Measurements from ENCODE around the gene PIGC. TPM values are rescaled to one million over a fixed set of nuclear protein-coding genes. Genes with fewer than 3 reads are reported as not detected.

The PIGC gene
- total RNA-seq, 4 donors from 2014 or later = 10.8 to 23.1 (median 18.1) TPM

DNA sequence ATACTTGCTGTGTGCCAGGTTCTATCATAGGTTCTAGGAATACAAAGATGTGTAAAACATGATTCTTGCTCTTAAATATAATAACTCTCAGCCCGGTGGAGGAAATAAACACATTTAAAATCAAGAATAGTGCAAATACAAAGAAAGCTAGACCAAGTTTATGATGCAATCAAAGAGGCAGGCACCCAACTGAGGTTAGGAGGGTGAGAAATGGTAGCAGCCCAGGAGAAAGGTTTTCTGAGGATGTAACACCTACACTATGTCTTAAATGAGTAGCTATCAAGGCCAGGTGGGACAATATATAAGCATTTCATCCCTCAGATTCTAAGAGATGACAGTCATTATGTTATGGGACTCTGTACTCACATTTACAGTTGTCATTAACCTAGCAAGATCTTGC is 9.7 kb upstream of the PIGC start:
- no peaks in the 10 kb centered on the region for H3K36me3 ChIP-seq
- no peaks in the 10 kb centered on the region for H3K9me3 ChIP-seq
- no peak overlapping the region for H3K27ac ChIP-seq
- TF ChIP-seq, protein P1, sequence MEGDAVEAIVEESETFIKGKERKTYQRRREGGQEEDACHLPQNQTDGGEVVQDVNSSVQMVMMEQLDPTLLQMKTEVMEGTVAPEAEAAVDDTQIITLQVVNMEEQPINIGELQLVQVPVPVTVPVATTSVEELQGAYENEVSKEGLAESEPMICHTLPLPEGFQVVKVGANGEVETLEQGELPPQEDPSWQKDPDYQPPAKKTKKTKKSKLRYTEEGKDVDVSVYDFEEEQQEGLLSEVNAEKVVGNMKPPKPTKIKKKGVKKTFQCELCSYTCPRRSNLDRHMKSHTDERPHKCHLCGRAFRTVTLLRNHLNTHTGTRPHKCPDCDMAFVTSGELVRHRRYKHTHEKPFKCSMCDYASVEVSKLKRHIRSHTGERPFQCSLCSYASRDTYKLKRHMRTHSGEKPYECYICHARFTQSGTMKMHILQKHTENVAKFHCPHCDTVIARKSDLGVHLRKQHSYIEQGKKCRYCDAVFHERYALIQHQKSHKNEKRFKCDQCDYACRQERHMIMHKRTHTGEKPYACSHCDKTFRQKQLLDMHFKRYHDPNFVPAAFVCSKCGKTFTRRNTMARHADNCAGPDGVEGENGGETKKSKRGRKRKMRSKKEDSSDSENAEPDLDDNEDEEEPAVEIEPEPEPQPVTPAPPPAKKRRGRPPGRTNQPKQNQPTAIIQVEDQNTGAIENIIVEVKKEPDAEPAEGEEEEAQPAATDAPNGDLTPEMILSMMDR (IDR thresholded peaks at IDR 0.05) = no peak
- TF ChIP-seq POLR2A (IDR thresholded peaks at IDR 0.05) = no peak
- no peaks in the 10 kb centered on the region for H3K27me3 ChIP-seq
- peaks cover 7 to 27% (median 11%) of the 10 kb centered on the region in 3 donors for H3K4me1 ChIP-seq
- DNase-seq = no peak
- H3K4me3 ChIP-seq = no peak overlapping the region
- 21 to 31% methylated on average over 1 of the region's 1 CpG for WGBS, 2 donors
- intact Hi-C loops (cut with DNase I) = loop anchor here (10.0 kb wide), 1 partner anchor 261 kb away; no protein-coding TSS in a partner anchor

DNA sequence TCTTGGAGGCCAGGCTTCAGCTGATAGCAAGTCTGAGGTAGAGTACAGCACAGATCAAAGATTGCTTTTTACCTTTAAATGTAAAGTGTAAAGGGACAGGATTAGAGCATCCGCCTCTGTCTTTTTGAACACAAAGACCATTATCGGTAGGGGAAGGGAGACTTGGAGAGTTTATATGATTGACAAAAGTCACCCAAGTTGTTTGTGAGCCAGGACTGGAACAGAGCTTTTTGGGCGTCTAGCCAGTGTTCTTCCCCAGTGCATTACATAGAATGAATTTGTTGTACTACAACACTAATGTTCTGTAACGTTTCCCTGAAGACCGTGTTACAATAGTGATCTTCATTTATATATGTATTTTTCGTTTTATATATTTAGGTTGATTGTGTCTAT is 9.3 kb upstream of the PIGC start:
- Histone ChIP-seq H3K36me3 (no peaks in the 10 kb centered on the region), H3K9me3 (no peaks in the 10 kb centered on the region), H3K4me3 (no peak overlapping the region), H3K4me1 (peaks cover 7 to 30% (median 11%) of the 10 kb centered on the region in 3 donors), H3K27me3 (no peaks in the 10 kb centered on the region), H3K27ac (no peak overlapping the region)
- intact Hi-C loops (cut with DNase I) = loop anchor here (10.0 kb wide), 1 partner anchor 262 kb away; no protein-coding TSS in a partner anchor
- no peak for DNase-seq
- TF ChIP-seq, protein P1 (IDR thresholded peaks at IDR 0.05) = no peak
- no peak for TF ChIP-seq POLR2A (IDR thresholded peaks at IDR 0.05)
- 58 to 72% methylated on average over 6 of the region's 6 CpGs for WGBS, 2 donors

DNA sequence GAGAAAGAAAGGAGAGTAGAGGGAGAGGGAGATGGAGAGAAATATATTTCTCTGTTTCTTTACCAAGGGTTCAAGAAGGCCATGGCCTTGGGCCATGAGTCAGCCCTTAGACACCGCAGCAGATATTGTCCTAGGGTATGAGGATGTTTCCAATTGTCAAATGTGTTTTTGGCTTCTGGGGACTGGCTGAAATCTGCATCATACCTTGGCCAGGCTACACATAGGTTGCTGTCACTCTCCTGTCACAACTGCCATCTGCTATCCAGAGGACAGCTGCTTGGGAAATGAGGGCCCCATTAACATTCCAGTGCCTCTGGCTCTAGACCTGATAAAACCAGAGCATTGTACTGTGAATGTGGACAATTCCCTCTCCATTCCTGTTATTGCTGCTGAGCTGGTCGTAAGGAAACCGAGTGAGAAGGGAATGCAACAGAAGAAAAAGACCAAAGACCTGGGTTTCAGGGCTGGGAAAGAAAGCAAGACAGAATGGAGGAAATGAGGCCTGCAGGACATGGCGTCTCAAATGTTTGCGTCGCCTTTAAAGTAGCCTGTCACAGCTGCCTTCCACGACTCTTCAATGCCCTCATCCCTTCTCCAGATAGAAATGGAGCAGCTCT is 8.8 kb upstream of the PIGC start:
- intact Hi-C loops (cut with DNase I) = loop anchor here (10.0 kb wide), 1 partner anchor 262 kb away; no protein-coding TSS in a partner anchor

DNA sequence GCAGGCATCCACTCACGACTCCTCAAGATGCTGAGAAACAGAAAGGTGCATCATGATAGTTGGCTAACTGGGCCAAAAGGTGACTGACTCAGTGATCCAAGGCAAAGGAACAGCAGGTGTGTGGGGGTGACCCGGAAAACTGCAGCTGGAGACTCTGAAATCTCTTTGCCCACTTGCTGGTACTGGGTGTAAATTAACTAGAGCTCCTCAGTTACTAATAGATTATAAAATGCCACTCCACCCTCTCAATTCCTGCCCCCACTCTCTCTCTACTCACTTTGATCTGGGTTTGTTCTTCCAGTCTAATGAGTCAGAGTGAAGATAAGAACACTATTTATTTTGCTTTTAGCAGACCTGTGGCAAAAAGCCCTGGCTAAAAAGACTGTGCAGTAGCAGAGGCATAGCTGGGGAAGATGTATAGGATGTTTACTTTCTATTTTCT is 7.2 kb upstream of the PIGC start:
- no peak for TF ChIP-seq POLR2A (IDR thresholded peaks at IDR 0.05)
- TF ChIP-seq, protein P1 (IDR thresholded peaks at IDR 0.05) = no peak
- Histone ChIP-seq H3K4me1 (peaks cover 7 to 41% (median 11%) of the 10 kb centered on the region in 3 donors), H3K4me3 (no peak overlapping the region), H3K27ac (no peak overlapping the region), H3K36me3 (no peaks in the 10 kb centered on the region), H3K27me3 (no peaks in the 10 kb centered on the region), H3K9me3 (no peaks in the 10 kb centered on the region)
- intact Hi-C loops (cut with DNase I) = loop anchor here (10.0 kb wide), 1 partner anchor 264 kb away; no protein-coding TSS in a partner anchor
- 38 to 58% methylated on average over 2 of the region's 2 CpGs for WGBS, 2 donors
- no peak for DNase-seq

More for the DNA sequence above, 8.8 kb upstream of the PIGC start:
- no peaks in the 10 kb centered on the region for H3K9me3 ChIP-seq
- TF ChIP-seq, protein P1 (IDR thresholded peaks at IDR 0.05) = no peak
- TF ChIP-seq POLR2A (IDR thresholded peaks at IDR 0.05) = no peak
- no peak overlapping the region for H3K4me3 ChIP-seq
- 75 to 89% methylated on average over 7 of the region's 7 CpGs for WGBS, 2 donors
- H3K27me3 ChIP-seq = no peaks in the 10 kb centered on the region
- H3K36me3 ChIP-seq = no peaks in the 10 kb centered on the region
- peaks cover 7 to 34% (median 11%) of the 10 kb centered on the region in 3 donors for H3K4me1 ChIP-seq
- H3K27ac ChIP-seq = no peak overlapping the region
- no peak for DNase-seq

DNA sequence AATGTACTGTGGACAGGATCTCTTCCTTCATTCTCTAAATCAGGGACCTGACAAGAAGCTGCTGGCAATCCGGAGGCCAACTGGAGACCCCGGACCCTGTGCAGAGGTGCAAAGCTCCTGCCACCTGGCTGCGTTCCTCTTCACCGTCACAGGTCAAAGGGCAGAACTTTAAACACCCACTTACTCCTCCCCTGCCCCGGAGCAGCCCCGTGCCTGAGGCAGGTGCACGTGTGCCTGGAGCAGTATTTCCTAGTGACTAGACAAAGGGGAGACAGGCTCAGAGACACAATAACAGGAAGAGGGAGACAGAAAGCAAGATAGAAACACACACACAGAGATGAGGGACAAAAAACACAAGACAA is 6.6 kb upstream of the PIGC start:
- no peak overlapping the region for H3K4me3 ChIP-seq
- no peak overlapping the region for H3K27ac ChIP-seq
- intact Hi-C loops (cut with DNase I) = loop anchor here (10.0 kb wide), 1 partner anchor 264 kb away; no protein-coding TSS in a partner anchor
- H3K36me3 ChIP-seq = no peaks in the 10 kb centered on the region
- no peaks in the 10 kb centered on the region for H3K27me3 ChIP-seq
- H3K4me1 ChIP-seq = peaks cover 7 to 41% (median 11%) of the 10 kb centered on the region in 3 donors
- 38 to 51% methylated on average over 3 to 7 of the region's 7 CpGs for WGBS, 2 donors
- no peaks in the 10 kb centered on the region for H3K9me3 ChIP-seq
- no peak for DNase-seq
- TF ChIP-seq POLR2A (IDR thresholded peaks at IDR 0.05) = no peak
- TF ChIP-seq, protein P1 (IDR thresholded peaks at IDR 0.05) = no peak
